Measurements from ENCODE around the gene BRI3.
A peak's percentile ranks its signal among the peaks of the same experiment; 100 is the strongest.

DNA sequence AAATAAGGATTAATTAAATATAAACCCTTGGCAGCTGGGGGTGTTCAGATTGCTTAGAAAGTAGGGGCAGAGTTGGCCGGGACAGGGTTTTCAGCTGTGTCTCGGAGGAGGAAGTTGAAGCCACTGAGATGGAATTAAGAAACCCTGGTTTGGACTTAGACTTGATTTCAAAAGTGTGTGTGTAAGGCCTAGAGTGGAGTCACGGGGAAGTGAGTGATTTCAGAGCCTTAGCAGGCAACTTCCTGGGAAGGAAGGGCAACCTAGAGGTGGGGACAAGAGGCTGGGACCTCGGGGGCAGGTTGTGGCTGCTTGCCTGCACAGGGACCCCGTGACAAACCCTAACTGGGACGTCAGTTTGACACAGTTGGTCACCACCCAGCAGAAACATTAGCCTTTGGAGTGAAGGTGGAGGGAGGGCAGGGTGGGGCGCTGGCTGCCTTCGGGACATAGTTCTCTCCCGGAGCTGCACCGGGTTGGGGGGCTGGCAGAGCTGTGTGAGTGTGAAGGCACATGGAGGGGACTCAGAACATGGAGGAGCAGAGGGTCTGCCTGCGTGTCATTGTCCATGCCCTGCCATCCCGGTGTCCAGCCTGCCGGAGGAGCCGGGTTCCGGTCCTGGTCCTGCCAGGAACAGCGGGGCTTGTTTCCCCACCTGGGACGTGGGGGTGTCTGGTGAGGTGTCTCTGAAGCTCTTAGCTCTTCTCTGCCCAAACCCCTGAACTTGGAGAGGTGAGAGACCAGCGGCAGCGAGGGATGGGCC, 1.8 kb downstream of the BRI3 start:
- TF ChIP-seq, protein P1, sequence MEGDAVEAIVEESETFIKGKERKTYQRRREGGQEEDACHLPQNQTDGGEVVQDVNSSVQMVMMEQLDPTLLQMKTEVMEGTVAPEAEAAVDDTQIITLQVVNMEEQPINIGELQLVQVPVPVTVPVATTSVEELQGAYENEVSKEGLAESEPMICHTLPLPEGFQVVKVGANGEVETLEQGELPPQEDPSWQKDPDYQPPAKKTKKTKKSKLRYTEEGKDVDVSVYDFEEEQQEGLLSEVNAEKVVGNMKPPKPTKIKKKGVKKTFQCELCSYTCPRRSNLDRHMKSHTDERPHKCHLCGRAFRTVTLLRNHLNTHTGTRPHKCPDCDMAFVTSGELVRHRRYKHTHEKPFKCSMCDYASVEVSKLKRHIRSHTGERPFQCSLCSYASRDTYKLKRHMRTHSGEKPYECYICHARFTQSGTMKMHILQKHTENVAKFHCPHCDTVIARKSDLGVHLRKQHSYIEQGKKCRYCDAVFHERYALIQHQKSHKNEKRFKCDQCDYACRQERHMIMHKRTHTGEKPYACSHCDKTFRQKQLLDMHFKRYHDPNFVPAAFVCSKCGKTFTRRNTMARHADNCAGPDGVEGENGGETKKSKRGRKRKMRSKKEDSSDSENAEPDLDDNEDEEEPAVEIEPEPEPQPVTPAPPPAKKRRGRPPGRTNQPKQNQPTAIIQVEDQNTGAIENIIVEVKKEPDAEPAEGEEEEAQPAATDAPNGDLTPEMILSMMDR (IDR thresholded peaks at IDR 0.05 in 8 of 11, conservative IDR thresholded peaks at IDR 0.05 in 3 of 11): no peak
- TF ChIP-seq POLR2A (IDR thresholded peaks at IDR 0.05): peak in 1 of 3 donors; percentile 28
- peak; percentile 28 to 81 (median 63) for TF ChIP-seq POLR2AphosphoS5 (IDR thresholded peaks at IDR 0.05)

Measured in spleen (tissue), 7 donors.